K562 (cell line): ENCODE data around the gene UQCC2. TPM values are rescaled to one million over a fixed set of nuclear protein-coding genes. Genes with fewer than 3 reads are reported as not detected.

Experiments
- CC2D1A ChIP-seq: fragments of 450-650 bp; IDR thresholded peaks from 2 replicates; pipeline ENCODE4 v1.6.1; 2017; ENCODE audit warnings: mild to moderate bottlenecking
- CXXC5 ChIP-seq: fragments of 250-450 bp; sonication (Bioruptor Pico); IDR thresholded peaks from 2 replicates; pipeline ENCODE4 v1.8.0; 2022; ENCODE audit warnings: inconsistent platforms, mild to moderate bottlenecking, moderate library complexity
- ETV6 ChIP-seq, 3 experiments: fragments of 150-350 bp in 1 of 3; sonication (generic) in 1 of 3; formaldehyde crosslinking in 1 of 3; IDR thresholded peaks; 2 replicates each; pipeline versions ENCODE4 v1.6.1 to v1.8.0; 2014 to 2022; ENCODE audit warnings: borderline replicate concordance in 2 of 3, low read depth in 2 of 3, antibody characterized with exemption in 1 of 3, low read length in 1 of 3, mild to moderate bottlenecking in 1 of 3, missing genetic modification reagents in 1 of 3
- FOS ChIP-seq: IDR thresholded peaks from 3 replicates; pipeline ENCODE4 v1.6.1; 2011; ENCODE audit not compliant: insufficient read length; ENCODE audit errors: extremely low read depth
- HNRNPL ChIP-seq: fragments of 200-400 bp; formaldehyde crosslinking; IDR thresholded peaks from 2 replicates; pipeline ENCODE4 v1.6.1; 2017; ENCODE audit warnings: low read depth, mild to moderate bottlenecking, low read length
- MCM5 ChIP-seq: fragments of 450-650 bp; IDR thresholded peaks from 2 replicates; pipeline ENCODE4 v1.6.1; 2016; ENCODE audit warnings: low read depth
- PYGO2 ChIP-seq: fragments of 450-650 bp; IDR thresholded peaks from 2 replicates; pipeline ENCODE4 v1.6.1; 2016; ENCODE audit warnings: mild to moderate bottlenecking, missing genetic modification characterization, moderate library complexity, missing compliant biosample characterization
- SMC3 ChIP-seq: conservative IDR thresholded peaks from 2 replicates; pipeline ENCODE4 v1.6.1; 2011; ENCODE audit warnings: low read depth, low read length, improper control_type of control experiment; ENCODE audit not compliant: insufficient read depth
- XRCC4 ChIP-seq: IDR thresholded peaks from one replicate; pipeline ENCODE4 v1.6.1; 2011; ENCODE audit not compliant: insufficient read depth, insufficient read length; ENCODE audit errors: extremely low read depth
- XRCC5 ChIP-seq: fragments of 200-400 bp; formaldehyde crosslinking; IDR thresholded peaks from 2 replicates; pipeline ENCODE4 v1.6.1; 2017; ENCODE audit warnings: low read depth, mild to moderate bottlenecking, low read length
- ZNF263 ChIP-seq: sonication (generic); formaldehyde crosslinking; IDR thresholded peaks from 2 replicates; pipeline ENCODE4 v1.8.0; 2022; ENCODE audit warnings: mild to moderate bottlenecking, missing genetic modification reagents, borderline replicate concordance
- polyA plus RNA-seq, 8 experiments: library from polyadenylated mRNA; depleted of rRNA in 4 of 8; stranded (reverse) in 5 of 8; unstranded in 3 of 8; fragments of >200 nt; fragmentation: Nextera tagmentation in 2 of 8; fragmentation: Illumina TruSeq in 1 of 8; extraction: Ambion mirVana in 2 of 8; extraction: Trizol in 1 of 8; gene quantifications; 2 replicates each; pipeline versions ENCODE4 v1.2.1 to v1.2.3, GENCODE V29; 2011 to 2014; ENCODE audit warnings: inconsistent platforms in 1 of 8, missing spikeins in 1 of 8
- total RNA-seq, 7 experiments: library from RNA; depleted of rRNA in 6 of 7; stranded (reverse); fragments of >200 nt in 6 of 7; fragmentation: Illumina TruSeq in 2 of 7; extraction: Trizol in 2 of 7; gene quantifications; 2 replicates each; pipeline versions ENCODE4 v1.2.1 to v1.2.3, GENCODE V29; 2011 to 2021; ENCODE audit warnings: low replicate concordance in 1 of 7
- TF ChIP-seq, protein P1 (sequence below), 2 experiments: fragments of 450-650 bp; formaldehyde crosslinking in 1 of 2; IDR thresholded peaks; 2 replicates each; pipeline versions ENCODE4 v1.4.0 to v1.6.1; 2014 to 2020; ENCODE audit warnings: mild to moderate bottlenecking in 2 of 2, borderline replicate concordance in 1 of 2, low read depth in 1 of 2
- TF ChIP-seq, protein P2 (sequence below): fragments of 250-450 bp; sonication (Bioruptor Pico); IDR thresholded peaks from 2 replicates; pipeline ENCODE4 v1.4.0; 2020; ENCODE audit warnings: mild to moderate bottlenecking, moderate library complexity
- TF ChIP-seq, protein P3 (sequence below), 2 experiments: IDR thresholded peaks; 2 replicates each; pipeline ENCODE4 v1.6.1; 2012; ENCODE audit warnings: improper control_type of control experiment in 2 of 2, low read depth in 2 of 2, low read length in 2 of 2, borderline replicate concordance in 1 of 2

The UQCC2 gene
- total and polyA plus RNA-seq, 9 of the 15 experiments (the other 6 are each of a cell fraction or from before 2014, with no cell fraction given), result 58.5 to 927 (median 158) TPM

DNA sequence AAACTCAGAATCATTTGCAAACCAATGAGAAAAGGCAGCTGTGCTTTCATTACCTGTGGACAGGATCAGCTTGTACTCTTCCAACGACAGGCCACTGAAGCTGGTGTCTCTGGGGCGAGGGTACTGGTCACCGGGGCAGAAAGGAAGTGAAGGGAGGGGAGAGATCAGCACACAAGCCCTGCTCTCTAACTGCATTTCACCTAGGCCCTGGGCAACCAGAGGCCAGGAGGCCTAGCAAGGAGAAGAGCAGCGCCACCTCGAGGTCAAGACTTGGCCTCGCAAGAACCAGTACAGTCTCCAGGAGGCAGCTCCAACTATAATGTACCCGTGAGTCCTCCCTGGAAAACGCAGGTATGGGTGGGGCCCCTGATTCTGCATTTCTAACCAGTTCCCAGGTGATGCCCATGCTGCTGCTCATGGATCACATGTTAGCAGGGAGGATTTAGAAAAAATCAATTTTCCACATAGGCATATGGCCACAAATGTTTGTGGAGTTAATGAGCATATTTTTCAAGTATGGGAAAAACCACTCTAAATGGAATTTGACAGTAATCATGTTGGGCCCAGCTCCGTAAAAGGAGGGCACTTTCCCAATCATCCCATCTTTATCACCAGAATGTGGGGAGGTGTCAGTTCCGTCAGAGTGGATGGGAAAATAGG lies 11.0 kb downstream of the UQCC2 start (continued):
- TF ChIP-seq, protein P1, sequence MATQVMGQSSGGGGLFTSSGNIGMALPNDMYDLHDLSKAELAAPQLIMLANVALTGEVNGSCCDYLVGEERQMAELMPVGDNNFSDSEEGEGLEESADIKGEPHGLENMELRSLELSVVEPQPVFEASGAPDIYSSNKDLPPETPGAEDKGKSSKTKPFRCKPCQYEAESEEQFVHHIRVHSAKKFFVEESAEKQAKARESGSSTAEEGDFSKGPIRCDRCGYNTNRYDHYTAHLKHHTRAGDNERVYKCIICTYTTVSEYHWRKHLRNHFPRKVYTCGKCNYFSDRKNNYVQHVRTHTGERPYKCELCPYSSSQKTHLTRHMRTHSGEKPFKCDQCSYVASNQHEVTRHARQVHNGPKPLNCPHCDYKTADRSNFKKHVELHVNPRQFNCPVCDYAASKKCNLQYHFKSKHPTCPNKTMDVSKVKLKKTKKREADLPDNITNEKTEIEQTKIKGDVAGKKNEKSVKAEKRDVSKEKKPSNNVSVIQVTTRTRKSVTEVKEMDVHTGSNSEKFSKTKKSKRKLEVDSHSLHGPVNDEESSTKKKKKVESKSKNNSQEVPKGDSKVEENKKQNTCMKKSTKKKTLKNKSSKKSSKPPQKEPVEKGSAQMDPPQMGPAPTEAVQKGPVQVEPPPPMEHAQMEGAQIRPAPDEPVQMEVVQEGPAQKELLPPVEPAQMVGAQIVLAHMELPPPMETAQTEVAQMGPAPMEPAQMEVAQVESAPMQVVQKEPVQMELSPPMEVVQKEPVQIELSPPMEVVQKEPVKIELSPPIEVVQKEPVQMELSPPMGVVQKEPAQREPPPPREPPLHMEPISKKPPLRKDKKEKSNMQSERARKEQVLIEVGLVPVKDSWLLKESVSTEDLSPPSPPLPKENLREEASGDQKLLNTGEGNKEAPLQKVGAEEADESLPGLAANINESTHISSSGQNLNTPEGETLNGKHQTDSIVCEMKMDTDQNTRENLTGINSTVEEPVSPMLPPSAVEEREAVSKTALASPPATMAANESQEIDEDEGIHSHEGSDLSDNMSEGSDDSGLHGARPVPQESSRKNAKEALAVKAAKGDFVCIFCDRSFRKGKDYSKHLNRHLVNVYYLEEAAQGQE (IDR thresholded peaks at IDR 0.05; ENCODE audit: borderline replicate concordance), result peak; percentile 78
- TF ChIP-seq, protein P1 (CRISPR knock-in tag; IDR thresholded peaks at IDR 0.05; ENCODE audit: low read depth), result no peak
- TF ChIP-seq ZNF263, result no peak
- TF ChIP-seq FOS, result no peak
- no peak for TF ChIP-seq PYGO2 (tag)
- TF ChIP-seq, protein P2, sequence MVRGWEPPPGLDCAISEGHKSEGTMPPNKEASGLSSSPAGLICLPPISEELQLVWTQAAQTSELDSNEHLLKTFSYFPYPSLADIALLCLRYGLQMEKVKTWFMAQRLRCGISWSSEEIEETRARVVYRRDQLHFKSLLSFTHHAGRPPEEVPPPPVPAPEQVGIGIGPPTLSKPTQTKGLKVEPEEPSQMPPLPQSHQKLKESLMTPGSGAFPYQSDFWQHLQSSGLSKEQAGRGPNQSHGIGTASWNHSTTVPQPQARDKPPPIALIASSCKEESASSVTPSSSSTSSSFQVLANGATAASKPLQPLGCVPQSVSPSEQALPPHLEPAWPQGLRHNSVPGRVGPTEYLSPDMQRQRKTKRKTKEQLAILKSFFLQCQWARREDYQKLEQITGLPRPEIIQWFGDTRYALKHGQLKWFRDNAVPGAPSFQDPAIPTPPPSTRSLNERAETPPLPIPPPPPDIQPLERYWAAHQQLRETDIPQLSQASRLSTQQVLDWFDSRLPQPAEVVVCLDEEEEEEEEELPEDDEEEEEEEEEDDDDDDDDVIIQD (CRISPR knock-in tag), result no peak
- TF ChIP-seq XRCC4, result no peak
- TF ChIP-seq XRCC5, result 0 out of 2 replicates have a peak, but pooled peaks have one; percentile 41
- TF ChIP-seq SMC3, result peak; percentile 76
- TF ChIP-seq, protein P3, sequence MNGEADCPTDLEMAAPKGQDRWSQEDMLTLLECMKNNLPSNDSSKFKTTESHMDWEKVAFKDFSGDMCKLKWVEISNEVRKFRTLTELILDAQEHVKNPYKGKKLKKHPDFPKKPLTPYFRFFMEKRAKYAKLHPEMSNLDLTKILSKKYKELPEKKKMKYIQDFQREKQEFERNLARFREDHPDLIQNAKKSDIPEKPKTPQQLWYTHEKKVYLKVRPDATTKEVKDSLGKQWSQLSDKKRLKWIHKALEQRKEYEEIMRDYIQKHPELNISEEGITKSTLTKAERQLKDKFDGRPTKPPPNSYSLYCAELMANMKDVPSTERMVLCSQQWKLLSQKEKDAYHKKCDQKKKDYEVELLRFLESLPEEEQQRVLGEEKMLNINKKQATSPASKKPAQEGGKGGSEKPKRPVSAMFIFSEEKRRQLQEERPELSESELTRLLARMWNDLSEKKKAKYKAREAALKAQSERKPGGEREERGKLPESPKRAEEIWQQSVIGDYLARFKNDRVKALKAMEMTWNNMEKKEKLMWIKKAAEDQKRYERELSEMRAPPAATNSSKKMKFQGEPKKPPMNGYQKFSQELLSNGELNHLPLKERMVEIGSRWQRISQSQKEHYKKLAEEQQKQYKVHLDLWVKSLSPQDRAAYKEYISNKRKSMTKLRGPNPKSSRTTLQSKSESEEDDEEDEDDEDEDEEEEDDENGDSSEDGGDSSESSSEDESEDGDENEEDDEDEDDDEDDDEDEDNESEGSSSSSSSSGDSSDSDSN (IDR thresholded peaks at IDR 0.05; ENCODE audit: borderline replicate concordance in 1 of 2, low read depth in 2 of 2, low read length in 2 of 2), result 0 out of 4 replicates have a peak, but pooled peaks of 1 of the 2 experiments have one; percentile 54
- no peak for TF ChIP-seq HNRNPL
- no peak for TF ChIP-seq MCM5
- TF ChIP-seq ETV6 (IDR thresholded peaks at IDR 0.05; ENCODE audit: borderline replicate concordance in 1 of 2, low read depth in 2 of 2, low read length in 1 of 2), result no peak
- no peak for TF ChIP-seq ETV6 (CRISPR knock-in tag; IDR thresholded peaks at IDR 0.05; ENCODE audit: borderline replicate concordance)
- TF ChIP-seq CC2D1A, result peak; percentile 63; the same call in 1 of the 2 replicates
- 0 out of 2 replicates have a peak, but pooled peaks have one; percentile 25 for TF ChIP-seq CXXC5 (CRISPR knock-in tag)
